ENCODE data around the gene CISH.

Gene CISH

GRCh38 chr3:50591196-50591741 is 20.3 kb downstream of the CISH start:
- H3K27ac ChIP-seq, result no peak overlapping the region
- no peak for TF ChIP-seq CTCF (conservative IDR thresholded peaks at IDR 0.05)

- TF ChIP-seq CTCF (conservative IDR thresholded peaks at IDR 0.05), result no peak
- H3K27ac ChIP-seq, result no peak overlapping the region
These were observed 22.7 kb downstream of the CISH start for GRCh38 chr3:50588759-50589433.

- H3K27ac ChIP-seq, result no peak overlapping the region
- no peak for TF ChIP-seq CTCF (conservative IDR thresholded peaks at IDR 0.05)
These were observed 23.5 kb downstream of the CISH start for GRCh38 chr3:50587806-50588758.

- TF ChIP-seq CTCF (conservative IDR thresholded peaks at IDR 0.05), result no peak
- no peak overlapping the region for H3K27ac ChIP-seq
These were observed 24.2 kb downstream of the CISH start for GRCh38 chr3:50587373-50587772.

- no peak for TF ChIP-seq CTCF (conservative IDR thresholded peaks at IDR 0.05)
- no peak overlapping the region for H3K27ac ChIP-seq
These were observed 24.9 kb downstream of the CISH start for GRCh38 chr3:50586763-50587070.

- no peak for TF ChIP-seq CTCF (conservative IDR thresholded peaks at IDR 0.05)
- H3K27ac ChIP-seq, result no peak overlapping the region
These were observed 25.4 kb downstream of the CISH start for GRCh38 chr3:50585919-50586762.

GRCh38 chr3:50584391-50584790 is 27.2 kb downstream of the CISH start:
- H3K27ac ChIP-seq, result no peak overlapping the region
- no peak for TF ChIP-seq CTCF (conservative IDR thresholded peaks at IDR 0.05)

Data from VCaP (cell line).